Caco-2 (cell line): Measurements from ENCODE around the gene LIPC. TPM values are rescaled to one million over a fixed set of nuclear protein-coding genes. Genes with fewer than 3 reads are reported as not detected.

Experiments
- BruUV-seq: library from RNA; stranded (reverse); fragments of 400-500 nt; replicated peaks from 2 replicates; lab custom pipeline; 2021; lab: Mats Ljungman, UMichigan
- CTCF ChIA-PET: fragments of 300-600 bp; sonication (Branson Sonifier 250); formaldehyde crosslinking; loops from one replicate; lab custom pipeline; 2022; ENCODE audit warnings: antibody characterized with exemption; lab: Charles Lee
- POLR2A ChIA-PET: fragments of 300-600 bp; sonication (Branson Sonifier 250); formaldehyde crosslinking; loops from one replicate; lab custom pipeline; 2022; ENCODE audit warnings: antibody characterized with exemption; lab: Charles Lee
- DNase-seq, 2 experiments: peaks; one replicate each; pipeline versions ENCODE4 v3.0.0 to v3.0.0-alpha.2; 2020 to 2022
- H3K27me3 ChIP-seq: replicated peaks from 2 replicates; pipeline ENCODE4 v1.6.0; 2011; ENCODE audit warnings: low read length; ENCODE audit not compliant: control insufficient read depth, insufficient read depth
- H3K36me3 ChIP-seq: 2 replicates; pipeline ENCODE4 v1.5.1; 2011; ENCODE audit warnings: low read length; ENCODE audit not compliant: control insufficient read depth, insufficient read depth
- H3K4me1 ChIP-seq: fragments of 250-450 bp; sonication (Bioruptor Pico); 2 replicates; pipeline ENCODE4 v1.5.1; 2020; ENCODE audit warnings: mild to moderate bottlenecking
- H3K4me3 ChIP-seq: 2 replicates; pipeline ENCODE4 v1.5.1; 2011; ENCODE audit warnings: low read depth, mild to moderate bottlenecking, control low read depth, low read length
- H3K9me3 ChIP-seq: fragments of 250-450 bp; sonication (Bioruptor Pico); 2 replicates; pipeline ENCODE4 v1.5.1; 2020; ENCODE audit warnings: mild to moderate bottlenecking, moderate library complexity
- H3K27ac Mint-ChIP-seq: one replicate; pipeline ENCODE4 v1.8.0; 2022; ENCODE audit warnings: mixed read lengths; ENCODE audit not compliant: unreplicated experiment
- H3K27me3 Mint-ChIP-seq: one replicate; pipeline ENCODE4 v1.8.0; 2022; ENCODE audit warnings: mixed read lengths; ENCODE audit not compliant: insufficient read depth, unreplicated experiment
- H3K36me3 Mint-ChIP-seq: one replicate; pipeline ENCODE4 v1.8.0; 2022; ENCODE audit warnings: mild to moderate bottlenecking, mixed read lengths; ENCODE audit not compliant: insufficient read depth, unreplicated experiment
- H3K4me1 Mint-ChIP-seq: one replicate; pipeline ENCODE4 v1.8.0; 2022; ENCODE audit warnings: low read depth, mixed read lengths; ENCODE audit not compliant: unreplicated experiment
- H3K4me3 Mint-ChIP-seq: one replicate; pipeline ENCODE4 v1.8.0; 2022; ENCODE audit warnings: mild to moderate bottlenecking, moderate library complexity, mixed read lengths; ENCODE audit not compliant: unreplicated experiment
- H3K9me3 Mint-ChIP-seq: one replicate; pipeline ENCODE4 v1.8.0; 2022; ENCODE audit warnings: mixed read lengths; ENCODE audit not compliant: unreplicated experiment
- CTCF ChIP-seq, 2 experiments: fragments of 200-600 bp in 1 of 2; IDR thresholded peaks; 1 replicate in 1 of 2; 2 replicates in 1 of 2; pipeline versions ENCODE4 v1.5.1 to v1.8.0; 2011 to 2022; ENCODE audit warnings: antibody characterized with exemption in 1 of 2, control low read depth in 1 of 2, inconsistent platforms in 1 of 2, low read depth in 1 of 2, low read length in 1 of 2, mild to moderate bottlenecking in 1 of 2, moderate library complexity in 1 of 2; ENCODE audit not compliant: insufficient read depth in 1 of 2, severe bottlenecking in 1 of 2, unreplicated experiment in 1 of 2
- intact Hi-C: fragments of 100-400 bp; cut with micrococcal nuclease; formaldehyde crosslinking; loops from one replicate; pipeline ENCODE4 v1.10.0; 2022; ENCODE audit not compliant: unreplicated experiment
- total RNA-seq: library from RNA; stranded (reverse); gene quantifications from 2 replicates; pipeline ENCODE4 v1.2.3, GENCODE V29; 2022

LIPC gene
- total RNA-seq, 1 experiment from 2014 or later = 17.6 TPM

DNA sequence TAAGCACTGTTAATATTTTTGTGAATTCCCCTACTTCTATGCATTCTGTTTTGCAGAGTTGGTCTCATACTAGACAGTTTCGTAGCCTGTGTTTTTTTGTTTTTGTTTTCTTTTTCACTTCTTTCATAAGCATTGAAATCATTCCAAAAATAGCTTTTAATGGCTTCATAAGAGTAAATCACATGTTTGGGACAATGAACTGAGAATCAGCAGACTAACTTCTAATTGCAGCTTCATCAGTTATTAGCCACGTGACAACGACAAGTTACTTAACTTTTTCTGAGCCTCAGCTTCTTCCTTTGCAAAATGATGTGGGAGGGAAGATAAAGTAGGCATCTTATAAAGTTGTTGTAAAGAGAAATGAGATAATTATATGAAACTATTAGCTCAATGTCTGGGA lies 124.8 kb downstream of the LIPC start:
- H3K4me3 Mint-ChIP-seq = no peak overlapping the region
- TF ChIP-seq CTCF (IDR thresholded peaks at IDR 0.05; ENCODE audit: insufficient read depth in 1 of 2, low read depth in 1 of 2, low read length in 1 of 2, severe bottlenecking in 1 of 2, unreplicated experiment in 1 of 2) = no peak
- H3K27me3 Mint-ChIP-seq = no peaks in the 10 kb centered on the region
- Histone ChIP-seq H3K36me3 (no peaks in the 10 kb centered on the region), H3K27me3 (no peaks in the 10 kb centered on the region), H3K4me1 (peaks cover 19% of the 10 kb centered on the region; the same call in 1 of the 2 replicates), H3K9me3 (no peaks in the 10 kb centered on the region), H3K4me3 (no peak overlapping the region)
- DNase-seq = no peak
- peaks cover 31% of the 10 kb centered on the region for H3K4me1 Mint-ChIP-seq
- intact Hi-C loops = no loop called here
- ChIA-PET POLR2A (no interaction called here), CTCF (no interaction called here)
- H3K36me3 Mint-ChIP-seq = no peaks in the 10 kb centered on the region
- BruUV-seq = no TSS peak
- no peaks in the 10 kb centered on the region for H3K9me3 Mint-ChIP-seq
- H3K27ac Mint-ChIP-seq = no peak overlapping the region

GRCh38 chr15:58558777-58559176 lies 127.0 kb downstream of the LIPC start:
- Histone ChIP-seq H3K36me3 (no peaks in the 10 kb centered on the region), H3K9me3 (no peaks in the 10 kb centered on the region; the same call in 1 of the 2 replicates), H3K4me3 (no peak overlapping the region), H3K4me1 (0 out of 2 replicates have a peak, but pooled peaks cover 7% of the 10 kb centered on the region), H3K27me3 (no peaks in the 10 kb centered on the region)
- DNase-seq = no peak
- H3K4me3 Mint-ChIP-seq = no peak overlapping the region
- no peak overlapping the region for H3K27ac Mint-ChIP-seq
- BruUV-seq = no TSS peak
- TF ChIP-seq CTCF (IDR thresholded peaks at IDR 0.05; ENCODE audit: insufficient read depth in 1 of 2, low read depth in 1 of 2, low read length in 1 of 2, severe bottlenecking in 1 of 2, unreplicated experiment in 1 of 2) = no peak
- intact Hi-C loops = no loop called here
- H3K27me3 Mint-ChIP-seq = no peaks in the 10 kb centered on the region
- no peaks in the 10 kb centered on the region for H3K9me3 Mint-ChIP-seq
- ChIA-PET POLR2A (no interaction called here), CTCF (no interaction called here)
- H3K4me1 Mint-ChIP-seq = peaks cover 17% of the 10 kb centered on the region
- H3K36me3 Mint-ChIP-seq = no peaks in the 10 kb centered on the region

GRCh38 chr15:58559904-58560588 lies 128.3 kb downstream of the LIPC start:
- ChIA-PET CTCF (no interaction called here), POLR2A (no interaction called here)
- no peak overlapping the region for H3K27ac Mint-ChIP-seq
- intact Hi-C loops = no loop called here
- H3K36me3 Mint-ChIP-seq = no peaks in the 10 kb centered on the region
- Histone ChIP-seq H3K36me3 (no peaks in the 10 kb centered on the region), H3K9me3 (no peaks in the 10 kb centered on the region; the same call in 1 of the 2 replicates), H3K4me1 (0 out of 2 replicates have a peak, but pooled peaks cover 7% of the 10 kb centered on the region), H3K4me3 (no peak overlapping the region), H3K27me3 (no peaks in the 10 kb centered on the region)
- no peak for TF ChIP-seq CTCF (IDR thresholded peaks at IDR 0.05; ENCODE audit: insufficient read depth in 1 of 2, low read depth in 1 of 2, low read length in 1 of 2, severe bottlenecking in 1 of 2, unreplicated experiment in 1 of 2)
- H3K9me3 Mint-ChIP-seq = no peaks in the 10 kb centered on the region
- H3K27me3 Mint-ChIP-seq = no peaks in the 10 kb centered on the region
- peaks cover 15% of the 10 kb centered on the region for H3K4me1 Mint-ChIP-seq
- no peak for DNase-seq
- H3K4me3 Mint-ChIP-seq = no peak overlapping the region
- no TSS peak for BruUV-seq
